Pancreas (tissue), 10 donors: Measurements from ENCODE around the gene TMEM169. TPM values are rescaled to one million over a fixed set of nuclear protein-coding genes. Genes with fewer than 3 reads are reported as not detected.
A peak's percentile ranks its signal among the peaks of the same experiment; 100 is the strongest.

Experiments
- ATAC-seq, 4 donors: fragments of 200-7000 bp; cut with Tn5 transposase; one replicate each; pipeline versions ENCODE4 v1.8.0 to v1.9.1; 2020; ENCODE audit warnings: mild to moderate bottlenecking in 4 of 4, moderate library complexity in 4 of 4
- DNase-seq, 6 donors: peaks; one replicate each; pipeline ENCODE4 v3.0.0-alpha.2; 2020
- FAIRE-seq: peaks from 2 replicates; lab custom pipeline; 2012; peaks lifted over from hg19 to GRCh38; lab: Jason Lieb, UNC
- H3K27ac ChIP-seq, 4 donors: fragments of 200-600 bp; sonication (generic); 1 replicate in 3 of 4; 2 replicates in 1 of 4; pipeline versions ENCODE4 v1.5.0 to v1.8.0; 2020
- H3K27me3 ChIP-seq, 4 donors: fragments of 200-600 bp; one replicate each; pipeline ENCODE4 v1.8.0; 2021
- H3K36me3 ChIP-seq, 3 donors: fragments of 200-600 bp; sonication (generic) in 1 of 3; one replicate each; pipeline versions ENCODE4 v1.5.0 to v1.8.0; 2020 to 2021
- H3K4me1 ChIP-seq, 3 donors: fragments of 200-600 bp; one replicate each; pipeline ENCODE4 v1.8.0; 2021
- H3K4me3 ChIP-seq, 4 donors: fragments of 200-600 bp; sonication (generic) in 2 of 4; one replicate each; pipeline versions ENCODE4 v1.5.0 to v1.8.0; 2020 to 2021
- H3K9me3 ChIP-seq, 4 donors: fragments of 200-600 bp; one replicate each; pipeline ENCODE4 v1.8.0; 2021
- WGBS, 2 donors: extraction: QIAGEN DNeasy Blood & Tissue Kit; methylation state at CpG; one replicate each; pipeline ENCODE4 v1.1.7; 2013; 5-methylcytosine and 5-hydroxymethylcytosine counted together
- intact Hi-C, 3 donors: fragments of 100-400 bp; cut with DNase I; formaldehyde crosslinking; loops; one replicate each; pipeline versions ENCODE4 v1.11.1 to v1.14.2; 2022
- polyA plus RNA-seq, 2 donors: library from polyadenylated mRNA; stranded (reverse); fragments of 200-250 nt; gene quantifications; one replicate each; pipeline ENCODE4 v1.2.3, GENCODE V29; 2013
- total RNA-seq, 6 donors: library from RNA; stranded (reverse); fragmentation: NEBNext Ultra II Directional in 4 of 6; extraction: Animal tissue kit (Norgen Biotek cat#: 25700) in 4 of 6; gene quantifications; one replicate each; pipeline versions ENCODE4 v1.2.1 to v1.2.4, GENCODE V29; 2021 to 2023
- TF ChIP-seq, protein P1 (sequence below), 4 donors: fragments of 200-600 bp; sonication (generic) in 3 of 4; IDR thresholded peaks; one replicate each; pipeline versions ENCODE4 v1.5.0 to v1.8.0; 2021; ENCODE audit warnings: antibody characterized with exemption in 4 of 4
- donor health status: healthy with polysubstance abuse.
- donor health status: DM: no; HTN: no; CAD: no; lungs with moderate emphysema.
- donor health status: DM: no; HTN: no; CAD: no.
- donor health status: control.
- donor health status: control.
- donor health status: Bipolar disorder and iron deficiency.
- donor health status: DM: yes; HTN: yes; CAD: no.
- donor health status: DM: no; HTN: no; CAD: no.
- donor health status: DM: no; HTN: no; CAD: no.
- donor health status: DM: yes; HTN: yes; CAD: no.

The TMEM169 gene
- total and polyA plus RNA-seq, 8 donors, result 0.15 to 0.55 (median 0.44) TPM

DNA sequence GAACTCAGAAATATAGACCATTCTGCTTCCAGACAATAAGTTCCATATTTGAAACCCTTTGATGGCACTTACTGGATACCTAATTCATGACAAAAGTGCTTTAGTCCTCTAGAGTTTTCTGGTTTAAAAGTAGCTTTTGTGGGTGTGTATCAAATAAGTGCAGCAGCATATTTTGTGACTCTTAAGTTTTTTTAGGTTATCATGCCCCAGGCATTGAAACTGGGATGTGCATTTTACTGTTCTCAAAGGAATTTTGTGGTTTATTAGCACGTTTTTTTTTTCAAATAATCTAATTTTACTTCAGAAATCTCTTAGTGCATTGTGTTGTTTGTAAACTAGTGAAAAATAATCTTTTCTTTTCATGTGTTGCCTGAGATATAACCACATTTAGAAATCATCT, 28.9 kb downstream of the TMEM169 start:
- FAIRE-seq (no peak), DNase-seq (no peak), ATAC-seq (no peak)
- Histone ChIP-seq H3K27me3 (no peaks in the 10 kb centered on the region), H3K4me3 (peak overlapping the region in 1 of 4 donors; percentile 77), H3K4me1 (peaks cover 9 to 32% (median 23%) of the 10 kb centered on the region in 3 donors), H3K27ac (peak overlapping the region in 1 of 4 donors; percentile 88), H3K36me3 (peaks cover 0 to 9% (median 5%) of the 10 kb centered on the region in 3 donors), H3K9me3 (no peaks in the 10 kb centered on the region)
- TF ChIP-seq, protein P1, sequence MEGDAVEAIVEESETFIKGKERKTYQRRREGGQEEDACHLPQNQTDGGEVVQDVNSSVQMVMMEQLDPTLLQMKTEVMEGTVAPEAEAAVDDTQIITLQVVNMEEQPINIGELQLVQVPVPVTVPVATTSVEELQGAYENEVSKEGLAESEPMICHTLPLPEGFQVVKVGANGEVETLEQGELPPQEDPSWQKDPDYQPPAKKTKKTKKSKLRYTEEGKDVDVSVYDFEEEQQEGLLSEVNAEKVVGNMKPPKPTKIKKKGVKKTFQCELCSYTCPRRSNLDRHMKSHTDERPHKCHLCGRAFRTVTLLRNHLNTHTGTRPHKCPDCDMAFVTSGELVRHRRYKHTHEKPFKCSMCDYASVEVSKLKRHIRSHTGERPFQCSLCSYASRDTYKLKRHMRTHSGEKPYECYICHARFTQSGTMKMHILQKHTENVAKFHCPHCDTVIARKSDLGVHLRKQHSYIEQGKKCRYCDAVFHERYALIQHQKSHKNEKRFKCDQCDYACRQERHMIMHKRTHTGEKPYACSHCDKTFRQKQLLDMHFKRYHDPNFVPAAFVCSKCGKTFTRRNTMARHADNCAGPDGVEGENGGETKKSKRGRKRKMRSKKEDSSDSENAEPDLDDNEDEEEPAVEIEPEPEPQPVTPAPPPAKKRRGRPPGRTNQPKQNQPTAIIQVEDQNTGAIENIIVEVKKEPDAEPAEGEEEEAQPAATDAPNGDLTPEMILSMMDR (IDR thresholded peaks at IDR 0.05), result no peak
- 11 to 12% methylated on average over 1 of the region's 1 CpG for whole genome bisulfite sequencing, 2 donors
- intact Hi-C loops, result no loop called here

DNA sequence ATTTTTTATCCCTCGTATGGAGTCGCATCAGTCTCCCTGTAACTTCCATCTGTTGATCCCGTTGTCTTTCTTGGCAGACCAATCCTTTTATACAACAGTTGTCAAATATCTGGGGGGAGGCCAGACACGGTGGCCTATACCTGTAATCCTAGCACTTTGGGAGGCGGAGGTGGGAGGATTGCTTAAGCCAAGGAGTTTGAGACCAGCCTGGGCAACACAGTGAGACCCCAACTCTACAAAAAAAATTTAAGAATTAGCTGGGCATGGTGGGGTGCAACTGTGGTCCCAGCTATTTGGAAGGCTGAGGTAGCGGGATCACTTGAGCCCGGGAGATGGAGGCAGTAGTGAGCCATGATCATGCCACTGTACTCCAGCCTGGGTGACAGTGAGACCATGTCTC, 29.4 kb downstream of the TMEM169 start:
- FAIRE-seq, result no peak
- DNase-seq, result no peak
- H3K36me3 ChIP-seq, result peaks cover 0 to 9% (median 5%) of the 10 kb centered on the region in 3 donors
- TF ChIP-seq, protein P1 (IDR thresholded peaks at IDR 0.05), result no peak
- H3K27ac ChIP-seq, result no peak overlapping the region
- no peak for ATAC-seq
- WGBS, 2 donors, result 75 to 77% methylated on average over 7 of the region's 7 CpGs
- H3K4me3 ChIP-seq, result no peak overlapping the region
- H3K27me3 ChIP-seq, result no peaks in the 10 kb centered on the region
- peaks cover 9 to 33% (median 25%) of the 10 kb centered on the region in 3 donors for H3K4me1 ChIP-seq
- intact Hi-C loops, result no loop called here
- H3K9me3 ChIP-seq, result no peaks in the 10 kb centered on the region

DNA sequence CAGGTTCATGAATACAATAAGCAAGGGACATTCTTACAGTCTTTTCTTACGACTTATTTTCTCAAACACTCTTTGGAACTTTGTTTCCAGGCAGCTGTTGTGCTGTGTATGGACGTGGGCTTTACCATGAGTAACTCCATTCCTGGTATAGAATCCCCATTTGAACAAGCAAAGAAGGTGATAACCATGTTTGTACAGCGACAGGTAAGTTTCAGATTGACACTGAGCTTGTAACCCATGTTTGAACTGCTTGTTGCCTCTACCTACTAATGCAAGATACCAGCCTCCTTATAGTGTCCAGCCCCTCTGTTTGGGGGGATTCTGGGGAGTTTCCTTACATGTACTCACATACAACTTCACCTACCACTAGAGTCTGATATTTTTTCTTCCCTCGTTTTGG, 31.2 kb downstream of the TMEM169 start:
- DNase-seq (no peak), ATAC-seq (no peak), FAIRE-seq (no peak)
- intact Hi-C loops, result no loop called here
- Histone ChIP-seq H3K36me3 (peaks cover 0 to 16% (median 5%) of the 10 kb centered on the region in 3 donors), H3K9me3 (no peaks in the 10 kb centered on the region), H3K27ac (no peak overlapping the region), H3K4me1 (peaks cover 9 to 33% (median 25%) of the 10 kb centered on the region in 3 donors), H3K4me3 (no peak overlapping the region), H3K27me3 (no peaks in the 10 kb centered on the region)
- WGBS, 2 donors, result 43 to 44% methylated on average over 4 of the region's 4 CpGs
- TF ChIP-seq, protein P1 (IDR thresholded peaks at IDR 0.05), result no peak

DNA sequence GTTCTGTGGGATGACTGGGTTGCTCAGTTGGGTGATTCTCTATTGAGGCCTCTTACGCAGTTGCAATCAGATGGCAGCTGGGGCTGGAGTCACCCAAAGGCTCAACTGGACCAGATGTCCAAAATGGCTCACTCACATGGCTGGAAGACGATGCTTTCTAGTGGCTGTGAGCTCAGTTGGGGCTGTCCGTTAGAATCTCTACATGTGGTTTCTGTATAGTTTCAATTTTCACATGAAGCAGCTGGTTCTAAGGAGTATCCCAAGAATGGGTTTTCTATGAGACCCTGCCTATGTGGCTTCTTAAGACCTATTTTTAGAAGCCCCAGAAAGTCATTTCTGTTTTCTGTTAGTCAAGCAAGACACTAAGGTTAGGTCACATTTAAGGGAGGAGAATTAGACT, 31.9 kb downstream of the TMEM169 start:
- intact Hi-C loops, result no loop called here
- Histone ChIP-seq H3K36me3 (peaks cover 0 to 16% (median 5%) of the 10 kb centered on the region in 3 donors), H3K4me1 (peaks cover 9 to 33% (median 25%) of the 10 kb centered on the region in 3 donors), H3K27ac (no peak overlapping the region), H3K4me3 (no peak overlapping the region), H3K9me3 (no peaks in the 10 kb centered on the region), H3K27me3 (no peaks in the 10 kb centered on the region)
- ATAC-seq (no peak), FAIRE-seq (no peak), DNase-seq (no peak)
- 93 to 95% methylated on average over 3 of the region's 3 CpGs for WGBS, 2 donors
- TF ChIP-seq, protein P1 (IDR thresholded peaks at IDR 0.05), result no peak

- peak overlapping the region in 2 of 4 donors; percentile 20 to 31 for H3K27ac ChIP-seq
- ATAC-seq (no peak), DNase-seq (no peak), FAIRE-seq (no peak)
- 25 to 27% methylated on average over 4 of the region's 4 CpGs for WGBS, 2 donors
- no peaks in the 10 kb centered on the region for H3K27me3 ChIP-seq
- H3K9me3 ChIP-seq, result no peaks in the 10 kb centered on the region
- intact Hi-C loops, result no loop called here
- peaks cover 2 to 16% (median 9%) of the 10 kb centered on the region in 3 donors for H3K36me3 ChIP-seq
- peaks cover 9 to 33% (median 25%) of the 10 kb centered on the region in 3 donors for H3K4me1 ChIP-seq
- H3K4me3 ChIP-seq, result peak overlapping the region in 2 of 4 donors; percentile 48 to 49
- TF ChIP-seq, protein P1 (IDR thresholded peaks at IDR 0.05), result no peak
Measured at GRCh38 chr2:216114382-216114713, 32.6 kb downstream of the TMEM169 start.
